HCT116 (cell line): ENCODE data around the gene CHRNG. TPM values are rescaled to one million over a fixed set of nuclear protein-coding genes. Genes with fewer than 3 reads are reported as not detected.

ENCODE experiments used
- ATAC-seq: fragments of 200-7000 bp; cut with Tn5 transposase; 2 replicates; pipeline ENCODE4 v1.9.1; 2020; ENCODE audit warnings: mild to moderate bottlenecking, moderate library complexity
- BruUV-seq: library from RNA; stranded (reverse); fragments of 400-500 nt; replicated peaks from 2 replicates; lab custom pipeline; 2021; lab: Mats Ljungman, UMichigan
- CTCF ChIA-PET: fragments of 300-600 bp; sonication (Branson Sonifier 250); formaldehyde crosslinking; loops from one replicate; lab custom pipeline; 2021; ENCODE audit warnings: antibody characterized with exemption; lab: Charles Lee
- POLR2A ChIA-PET: fragments of 300-600, 350-600 bp; sonication (Branson Sonifier 250); formaldehyde crosslinking; loops from one replicate; lab custom pipeline; 2021; ENCODE audit warnings: antibody characterized with exemption; lab: Charles Lee
- RAD21 ChIA-PET, 2 experiments: fragments of 300-600 bp; sonication (Branson Sonifier 250); formaldehyde crosslinking; loops; one replicate each; lab custom pipeline; 2023; ENCODE audit warnings: low total read pairs in 2 of 2; ENCODE audit not compliant: uncharacterized antibody in 2 of 2, unreplicated experiment in 2 of 2, low non-redundant PET in 1 of 2; lab: Charles Lee
- DNase-seq: peaks from one replicate; pipeline ENCODE4 v3.0.0-alpha.2; 2010; ENCODE audit warnings: low read depth, low spot score
- H2AFZ ChIP-seq: fragments of 200-600 bp; shearing (Covaris generic), sonication (generic); 2 replicates; pipeline ENCODE4 v1.6.1; 2017; ENCODE audit warnings: low read depth, mixed run types, mixed read lengths, antibody characterized with exemption, low read length; ENCODE audit not compliant: poor library complexity, severe bottlenecking
- H3K27ac ChIP-seq: 2 replicates; pipeline ENCODE4 v1.5.1; 2012; ENCODE audit warnings: low read depth, low read length
- H3K27me3 ChIP-seq: fragments of 200-600 bp; sonication (generic); 2 replicates; pipeline ENCODE4 v1.6.1; 2016; ENCODE audit warnings: mixed run types, low read length, mixed read lengths; ENCODE audit not compliant: insufficient read depth
- H3K36me3 ChIP-seq, 2 experiments: fragments of 200-500 bp in 1 of 2; fragments of 200-600 bp in 1 of 2; sonication (Bioruptor generic) in 1 of 2; sonication (generic) in 1 of 2; 2 replicates each; pipeline versions ENCODE4 v1.5.1 to v1.6.1; 2014 to 2016; ENCODE audit warnings: low read length in 2 of 2, inconsistent platforms in 1 of 2, mixed read lengths in 1 of 2, mixed run types in 1 of 2; ENCODE audit not compliant: insufficient read depth in 2 of 2, control insufficient read depth in 1 of 2
- H3K4me1 ChIP-seq, 2 experiments: fragments of 200-600 bp in 1 of 2; sonication (generic) in 1 of 2; 2 replicates each; pipeline versions ENCODE4 v1.5.1 to v1.6.1; 2012 to 2017; ENCODE audit warnings: low read length in 2 of 2, inconsistent platforms in 1 of 2, mild to moderate bottlenecking in 1 of 2, mixed read lengths in 1 of 2, mixed run types in 1 of 2, moderate library complexity in 1 of 2; ENCODE audit not compliant: insufficient read depth in 2 of 2, control insufficient read depth in 1 of 2
- H3K4me2 ChIP-seq: fragments of 200-600 bp; sonication (generic); 2 replicates; pipeline ENCODE4 v1.6.1; 2017; ENCODE audit warnings: mixed run types, low read length, mixed read lengths
- H3K4me3 ChIP-seq, 2 experiments: fragments of 200-600 bp in 1 of 2; sonication (generic) in 1 of 2; replicated peaks in 1 of 2; 2 replicates each; pipeline ENCODE4 v1.5.1; 2011 to 2016; ENCODE audit warnings: low read length in 2 of 2, control low read depth in 1 of 2, low read depth in 1 of 2, mild to moderate bottlenecking in 1 of 2, mixed read lengths in 1 of 2, mixed run types in 1 of 2
- H3K79me2 ChIP-seq: fragments of 200-600 bp; sonication (generic); 2 replicates; pipeline ENCODE4 v1.6.1; 2017; ENCODE audit warnings: mild to moderate bottlenecking, mixed run types, low read length, moderate library complexity, mixed read lengths; ENCODE audit not compliant: insufficient read depth
- H3K9ac ChIP-seq: fragments of 200-600 bp; sonication (generic); 2 replicates; pipeline ENCODE4 v1.6.1; 2016; ENCODE audit warnings: low read length, mixed read lengths
- H3K9me2 ChIP-seq: fragments of 200-600 bp; sonication (generic), shearing (Covaris generic); 2 replicates; pipeline ENCODE4 v1.6.1; 2017; ENCODE audit warnings: mixed run types, mild to moderate bottlenecking, moderate library complexity; ENCODE audit not compliant: insufficient read depth
- H3K9me3 ChIP-seq, 2 experiments: fragments of 200-500 bp in 1 of 2; fragments of 200-600 bp in 1 of 2; sonication (Bioruptor generic) in 1 of 2; sonication (generic) in 1 of 2; 2 replicates each; pipeline ENCODE4 v1.6.1; 2014 to 2017; ENCODE audit warnings: low read length in 2 of 2, mixed read lengths in 2 of 2, inconsistent platforms in 1 of 2, low read depth in 1 of 2, mild to moderate bottlenecking in 1 of 2, mixed run types in 1 of 2, moderate library complexity in 1 of 2; ENCODE audit not compliant: control insufficient read depth in 1 of 2, insufficient read depth in 1 of 2
- H4K20me1 ChIP-seq: fragments of 200-600 bp; sonication (generic), shearing (Covaris generic); 2 replicates; pipeline ENCODE4 v1.6.1; 2017; ENCODE audit warnings: mixed run types, mild to moderate bottlenecking, moderate library complexity; ENCODE audit not compliant: insufficient read depth
- CTCF ChIP-seq, 3 experiments: fragments of 200-600 bp in 1 of 3; sonication (generic) in 1 of 3; IDR thresholded peaks in 2 of 3; conservative IDR thresholded peaks in 1 of 3; 2 replicates each; pipeline ENCODE4 v1.5.1; 2012 to 2017; ENCODE audit warnings: low read depth in 2 of 3, low read length in 2 of 3, antibody characterized with exemption in 1 of 3, borderline replicate concordance in 1 of 3, control low read depth in 1 of 3, mild to moderate bottlenecking in 1 of 3, mixed read lengths in 1 of 3, mixed run types in 1 of 3, moderate library complexity in 1 of 3; ENCODE audit not compliant: insufficient read depth in 1 of 3
- ELF1 ChIP-seq: IDR thresholded peaks from 2 replicates; pipeline ENCODE4 v1.6.1; 2012; ENCODE audit warnings: low read depth, borderline replicate concordance
- EZH2 ChIP-seq: fragments of 200-600 bp; sonication (generic); IDR thresholded peaks from 2 replicates; pipeline ENCODE4 v1.6.1; 2017; ENCODE audit warnings: antibody characterized with exemption, mixed run types
- JUND ChIP-seq: IDR thresholded peaks from 2 replicates; pipeline ENCODE4 v1.6.1; 2012
- MAX ChIP-seq: IDR thresholded peaks from 2 replicates; pipeline ENCODE4 v1.6.1; 2012
- POLR2A ChIP-seq: IDR thresholded peaks from 2 replicates; pipeline ENCODE4 v1.7.0; 2011; ENCODE audit warnings: borderline replicate concordance; ENCODE audit not compliant: insufficient read depth, insufficient read length; ENCODE audit errors: extremely low read depth
- RAD21 ChIP-seq: IDR thresholded peaks from 2 replicates; pipeline ENCODE4 v1.6.1; 2012; ENCODE audit warnings: low read depth, mild to moderate bottlenecking
- REST ChIP-seq: IDR thresholded peaks from 2 replicates; pipeline ENCODE4 v1.6.1; 2012; ENCODE audit warnings: low read depth
- SRF ChIP-seq: IDR thresholded peaks from 2 replicates; pipeline ENCODE4 v1.6.1; 2012; ENCODE audit warnings: low read depth
- TCF7L2 ChIP-seq: IDR thresholded peaks from 2 replicates; pipeline ENCODE4 v1.7.0; 2011; ENCODE audit warnings: borderline replicate concordance, inconsistent platforms; ENCODE audit not compliant: insufficient read depth, insufficient read length; ENCODE audit errors: extremely low read depth
- ZFX ChIP-seq: fragments of 450-650 bp; IDR thresholded peaks from 2 replicates; pipeline ENCODE4 v1.6.1; 2017
- ZNF274 ChIP-seq: fragments of 200-500 bp; sonication (Bioruptor generic); IDR thresholded peaks from 2 replicates; pipeline ENCODE4 v1.6.1; 2014; ENCODE audit warnings: mild to moderate bottlenecking, low read depth, low read length, inconsistent platforms
- intact Hi-C: fragments of 100-400 bp; cut with micrococcal nuclease; formaldehyde crosslinking; loops from 2 replicates; pipeline ENCODE4 v1.10.0; 2022
- total RNA-seq: library from RNA; stranded (reverse); gene quantifications from one replicate; pipeline ENCODE4 v1.2.1, GENCODE V29; 2021; ENCODE audit not compliant: unreplicated experiment

CHRNG gene
- total RNA-seq, 1 experiment from 2014 or later = not detected

- H3K27me3 ChIP-seq = no peaks in the 10 kb centered on the region
- no peaks in the 10 kb centered on the region for H3K9me3 ChIP-seq
- RAD21 ChIA-PET = no interaction called here
- H4K20me1 ChIP-seq = no peaks in the 10 kb centered on the region
- no peak for TF ChIP-seq ELF1
- no peak for TF ChIP-seq ZNF274
- TF ChIP-seq, all 23 proteins: peak for 0
- no peak overlapping the region for H3K9ac ChIP-seq
- ChIA-PET POLR2A (no interaction called here), CTCF (no interaction called here)
- no peaks in the 10 kb centered on the region for H3K9me2 ChIP-seq
- BruUV-seq = no TSS peak
- DNase-seq (no peak), ATAC-seq (no peak)
- H3K79me2 ChIP-seq = no peaks in the 10 kb centered on the region
- H3K4me2 ChIP-seq = no peak overlapping the region
- H3K27ac ChIP-seq = no peak overlapping the region
- 0 out of 4 replicates have a peak, but pooled peaks cover 0 to 4% of the 10 kb centered on the region in 2 experiments for H3K4me1 ChIP-seq
- intact Hi-C loops = no loop called here
- H3K36me3 ChIP-seq = no peaks in the 10 kb centered on the region
- H3K4me3 ChIP-seq = no peak overlapping the region
- H2AFZ ChIP-seq = no peak overlapping the region
Measured at GRCh38 chr2:232492963-232493700, 46.4 kb upstream of the CHRNG start.

- ChIA-PET POLR2A (no interaction called here), CTCF (no interaction called here)
- intact Hi-C loops = no loop called here
- TF ChIP-seq CTCF (IDR thresholded peaks at IDR 0.05 in 2 of 3, conservative IDR thresholded peaks at IDR 0.05 in 1 of 3; ENCODE audit: borderline replicate concordance in 1 of 3, insufficient read depth in 1 of 3, low read depth in 2 of 3, low read length in 2 of 3) = no peak
- TF ChIP-seq ZNF274 = no peak
- no peak for TF ChIP-seq RAD21
- TF ChIP-seq TCF7L2 = no peak
- no peak for TF ChIP-seq JUND
- TF ChIP-seq POLR2A = no peak
- TF ChIP-seq ZFX = no peak
- TF ChIP-seq MAX = no peak
- TF ChIP-seq EZH2 = no peak
- TF ChIP-seq REST = no peak
- TF ChIP-seq SRF = no peak
Measured at GRCh38 chr2:232493701-232494474, 45.6 kb upstream of the CHRNG start.

More at GRCh38 chr2:232493701-232494474, 45.6 kb upstream of the CHRNG start:
- RAD21 ChIA-PET = no interaction called here
- H3K9me3 ChIP-seq = no peaks in the 10 kb centered on the region
- ATAC-seq (no peak), DNase-seq (no peak)
- no peak overlapping the region for H3K4me3 ChIP-seq
- H3K9me2 ChIP-seq = no peaks in the 10 kb centered on the region
- H3K4me1 ChIP-seq = 0 out of 4 replicates have a peak, but pooled peaks cover 0 to 4% of the 10 kb centered on the region in 2 experiments
- no TSS peak for BruUV-seq
- no peak overlapping the region for H3K27ac ChIP-seq
- H3K4me2 ChIP-seq = no peak overlapping the region
- H4K20me1 ChIP-seq = no peaks in the 10 kb centered on the region
- no peaks in the 10 kb centered on the region for H3K79me2 ChIP-seq
- H3K27me3 ChIP-seq = no peaks in the 10 kb centered on the region
- H2AFZ ChIP-seq = no peak overlapping the region
- H3K9ac ChIP-seq = no peak overlapping the region
- no peaks in the 10 kb centered on the region for H3K36me3 ChIP-seq
